ENCODE measurements around the gene WDR43.

DNA sequence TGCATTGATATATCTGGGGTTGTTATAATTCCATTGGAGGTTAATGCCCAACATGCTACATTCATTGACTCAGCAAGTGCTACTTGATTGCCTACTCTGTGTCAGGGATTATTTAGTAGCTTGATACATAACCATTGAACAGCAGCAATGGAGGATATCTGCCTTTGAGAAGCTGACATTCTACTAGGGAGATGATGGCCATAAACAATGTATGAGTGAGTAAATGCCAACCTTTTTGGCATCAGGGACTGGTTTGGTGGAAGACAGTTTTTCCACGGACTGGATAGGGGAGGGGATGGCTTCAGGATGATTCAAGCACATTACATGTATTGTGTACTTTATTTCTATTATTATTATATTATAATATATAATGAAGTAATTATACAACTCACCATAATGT, 54.7 kb downstream of the WDR43 start:
- TF ChIP-seq CTCF (IDR thresholded peaks at IDR 0.05; ENCODE audit: low read depth, low read length, poor library complexity, severe bottlenecking) (no peak), EZH2phosphoT487 (IDR thresholded peaks at IDR 0.05; ENCODE audit: borderline replicate concordance, low read length) (no peak)
